GM18511 (cell line): Measurements from ENCODE around the gene CNGB1.

ENCODE experiments used
- ATAC-seq: cut with Tn5 transposase; IDR thresholded peaks from one replicate; pipeline ENCODE4 v1.9.1; 2021; ENCODE audit warnings: mild to moderate bottlenecking, moderate library complexity; ENCODE audit not compliant: unreplicated experiment

The CNGB1 gene

DNA sequence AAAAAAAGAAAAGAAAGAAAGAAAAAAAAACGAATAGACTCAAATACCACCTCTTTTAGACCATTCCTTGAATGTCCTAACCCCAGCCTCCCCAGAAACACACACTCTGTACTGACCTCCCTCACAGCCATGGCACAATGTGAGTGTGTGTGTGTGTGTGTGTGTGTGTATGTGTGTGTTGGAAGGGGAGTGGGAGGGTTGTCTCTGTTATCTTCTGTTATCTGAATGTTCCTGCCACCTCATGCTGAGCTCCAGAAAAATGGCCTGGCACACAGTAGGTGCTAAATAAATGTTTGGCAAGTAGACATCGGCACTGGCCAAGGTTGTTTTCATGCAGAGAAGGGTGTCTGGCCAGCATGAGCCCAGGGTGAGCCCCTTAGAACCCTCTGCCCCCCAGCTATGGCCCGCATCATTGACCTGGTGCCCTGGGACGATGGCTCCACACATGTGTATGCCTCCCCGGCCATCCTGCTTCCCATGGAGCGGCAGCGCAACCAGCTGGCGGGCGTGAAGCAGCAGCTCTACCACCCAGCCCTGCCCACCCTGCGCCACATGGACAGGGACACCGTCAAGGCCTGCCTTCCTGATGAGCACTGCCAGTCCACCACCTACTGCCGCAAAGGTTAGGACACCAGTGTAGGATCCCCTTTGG, 6.6 kb upstream of the CNGB1 start:
- ATAC-seq = no peak

DNA sequence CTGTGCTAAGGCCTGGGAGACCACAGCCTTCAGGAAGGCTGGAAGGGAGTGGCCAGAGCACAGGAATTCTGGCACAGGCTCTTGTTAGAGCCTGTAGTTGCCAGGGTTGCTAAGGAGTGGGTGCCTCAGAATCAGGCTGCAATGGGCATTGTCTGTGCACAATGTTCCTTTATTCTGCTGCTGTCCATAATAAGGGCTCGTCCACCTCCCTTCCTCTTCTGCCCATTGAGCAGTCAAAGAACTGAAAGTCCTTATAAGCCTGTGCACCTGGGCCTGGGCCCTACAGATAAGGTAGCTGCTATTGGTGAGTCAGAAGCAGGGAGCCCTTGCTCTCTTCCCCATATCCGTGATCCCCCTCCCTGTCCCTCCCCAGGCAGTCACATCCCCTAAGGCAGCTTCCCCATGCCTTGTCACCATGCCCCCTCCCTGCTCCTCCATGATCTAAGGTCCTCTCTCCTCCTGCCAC, 5.4 kb upstream of the CNGB1 start:
- no peak for ATAC-seq

- no peak for ATAC-seq
Observed at GRCh38 chr16:57972306-57972705, 1.4 kb upstream of the CNGB1 start.

DNA sequence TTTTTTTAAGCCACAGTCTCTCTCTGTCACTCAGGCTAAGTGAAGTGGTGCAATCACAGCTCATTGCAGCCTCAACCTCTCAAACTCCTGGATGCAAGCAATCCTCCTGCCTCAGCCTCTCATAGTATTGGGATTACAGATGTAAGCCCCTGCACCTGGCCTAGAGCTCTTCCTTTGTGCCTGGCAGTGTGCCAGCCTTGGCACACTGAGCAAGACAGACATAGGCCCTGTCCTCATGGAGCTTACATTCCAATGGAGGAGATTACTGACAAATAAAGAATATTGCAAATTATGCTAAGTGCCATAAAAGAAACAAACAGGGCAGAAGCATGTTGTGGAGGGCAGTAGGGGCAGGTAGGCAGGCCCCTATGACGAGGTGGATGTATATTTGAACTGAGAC, 920 bp upstream of the CNGB1 start:
- no peak for ATAC-seq

DNA sequence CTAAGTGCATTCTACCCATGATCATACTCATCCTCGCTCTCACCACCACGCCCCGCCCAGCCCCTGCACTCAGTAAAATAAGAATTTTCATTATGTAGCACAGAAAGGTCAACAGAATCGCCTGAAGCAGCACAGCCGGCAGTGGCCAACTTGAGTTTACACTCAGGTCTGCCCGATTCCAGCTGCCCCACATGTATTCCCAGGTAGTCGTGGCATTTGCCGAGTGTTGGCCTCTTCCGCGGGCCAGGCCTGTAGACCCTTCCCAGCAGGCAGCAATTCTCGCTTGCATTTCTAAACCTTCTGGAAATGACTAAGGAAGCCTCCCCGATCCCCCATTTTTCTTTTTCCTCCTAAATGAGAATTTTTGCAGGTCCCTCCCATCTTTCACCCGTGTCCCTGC, 609 bp downstream of the CNGB1 start:
- ATAC-seq = no peak

DNA sequence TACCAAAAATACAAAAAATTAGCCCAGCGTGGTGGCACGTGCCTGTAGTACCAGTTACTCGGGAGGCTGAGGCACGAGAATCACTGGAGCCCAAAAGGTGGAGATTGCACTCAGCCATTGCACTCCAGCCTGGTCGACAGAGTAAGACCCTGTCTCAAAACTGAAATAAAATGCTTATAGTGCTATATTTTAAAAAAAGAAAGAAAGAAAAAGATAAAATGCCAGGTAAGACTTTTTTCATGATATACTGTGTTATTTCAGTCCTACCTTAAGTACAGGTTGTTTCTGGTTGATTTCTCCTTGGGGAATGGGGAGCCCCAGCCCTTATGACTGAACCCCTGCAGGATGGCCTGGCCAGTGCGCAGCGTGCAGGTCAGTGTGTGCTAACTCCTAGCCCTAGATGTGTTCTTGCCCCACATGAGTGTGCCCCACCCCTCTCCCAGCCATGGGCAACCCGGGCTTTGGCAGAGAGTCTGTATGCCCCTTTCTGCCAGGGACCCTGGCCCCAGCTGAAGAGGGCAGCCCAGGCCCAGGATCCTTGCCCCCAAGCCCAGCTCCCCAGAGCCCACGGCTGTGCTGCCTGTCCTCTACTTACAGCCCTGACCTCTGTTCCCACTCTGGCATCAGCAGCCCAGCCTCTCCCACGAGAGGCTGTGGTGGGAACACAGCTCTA, 1.3 kb downstream of the CNGB1 start:
- no peak for ATAC-seq

- ATAC-seq = no peak
Observed at GRCh38 chr16:57967916-57968315, 3.0 kb downstream of the CNGB1 start.

DNA sequence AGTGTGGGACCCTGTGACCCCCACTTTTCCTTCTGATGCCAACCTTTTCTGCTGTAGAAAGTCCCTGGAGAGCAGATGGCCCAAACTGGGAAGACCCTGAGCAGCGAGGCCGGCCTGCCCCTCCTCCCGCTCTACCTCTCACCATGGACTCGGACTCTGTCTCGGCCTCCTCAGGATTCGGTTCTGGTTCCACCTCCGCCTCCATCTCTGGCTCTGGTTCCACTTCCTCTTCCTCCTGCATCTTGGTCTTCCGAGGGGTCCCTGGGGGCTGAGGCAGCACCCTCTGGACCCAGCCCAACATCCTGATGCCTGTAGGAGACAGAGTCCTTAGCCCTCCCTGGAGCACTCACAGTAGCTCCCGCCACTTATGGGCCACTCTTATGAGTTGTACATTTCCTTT, 3.9 kb downstream of the CNGB1 start:
- no peak for ATAC-seq

GRCh38 chr16:57966204-57966771, 4.6 kb downstream of the CNGB1 start:
- no peak for ATAC-seq

DNA sequence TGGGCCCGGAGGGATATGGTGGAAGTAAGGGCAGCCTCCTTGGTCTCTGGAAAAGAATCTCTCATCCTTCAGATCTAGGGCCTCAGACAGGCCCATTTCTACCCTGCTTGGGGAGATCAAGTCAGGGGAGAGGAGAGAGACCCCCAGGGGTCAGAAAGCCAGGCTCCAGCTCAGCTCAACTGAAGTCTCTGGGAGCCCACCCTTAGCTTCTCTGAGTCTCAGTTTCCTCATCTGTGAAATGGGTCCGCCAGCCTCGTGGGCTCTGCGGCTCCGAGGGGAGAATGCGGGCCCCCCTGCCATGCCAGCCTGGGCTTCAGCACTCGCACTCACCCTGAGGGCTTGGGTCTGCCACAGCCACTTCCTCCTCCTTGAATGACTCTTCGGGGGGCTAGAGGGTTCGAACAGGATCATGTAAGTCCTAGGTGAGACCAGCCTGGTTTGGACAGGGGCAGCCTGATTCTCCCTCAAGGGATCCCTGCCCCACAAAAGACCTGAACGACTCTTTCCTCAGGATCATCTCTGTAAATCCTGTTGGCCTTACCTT, 6.7 kb downstream of the CNGB1 start:
- ATAC-seq = no peak

- ATAC-seq = no peak
Observed at GRCh38 chr16:57962756-57963155, 8.2 kb downstream of the CNGB1 start.

DNA sequence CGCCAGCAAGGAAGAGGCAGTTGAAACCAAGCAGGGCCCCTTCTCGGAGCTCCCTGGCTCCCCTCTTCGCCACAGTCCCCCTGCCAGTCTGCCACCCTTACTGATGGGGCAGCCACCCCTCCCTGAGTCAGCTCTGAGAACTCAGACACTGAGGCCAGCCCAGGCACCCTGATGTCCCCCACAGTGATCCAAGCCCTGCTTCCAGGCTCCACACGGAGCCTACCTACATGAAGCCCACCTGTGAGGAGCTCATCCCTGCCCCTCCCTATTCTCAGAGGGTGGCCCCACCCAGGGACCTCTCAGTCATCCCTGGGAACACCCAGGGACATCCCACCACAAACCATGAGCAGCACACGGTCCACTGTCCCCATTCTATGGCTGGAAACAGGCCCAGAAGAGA, 8.9 kb downstream of the CNGB1 start:
- no peak for ATAC-seq

DNA sequence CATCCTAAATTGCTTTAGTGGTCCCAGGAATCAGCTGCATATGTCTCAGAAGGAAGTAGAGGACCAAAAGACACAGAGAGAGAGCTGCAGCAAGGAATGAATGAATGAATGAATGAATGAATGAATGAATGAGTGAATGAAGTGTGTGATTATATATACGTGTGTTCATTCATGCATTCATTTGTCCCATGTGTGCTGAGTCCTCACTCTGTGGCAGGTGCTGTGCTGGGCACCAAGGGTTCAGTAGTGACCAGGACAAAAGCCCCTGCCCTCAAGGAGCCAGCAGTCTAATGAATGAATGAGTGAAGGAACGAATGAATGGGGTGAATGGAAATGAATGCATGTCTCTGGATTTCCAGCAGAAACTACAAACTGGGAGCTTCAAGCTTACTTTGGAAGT, 9.4 kb downstream of the CNGB1 start:
- no peak for ATAC-seq

GRCh38 chr16:57960826-57961472, 10.0 kb downstream of the CNGB1 start:
- ATAC-seq = no peak

DNA sequence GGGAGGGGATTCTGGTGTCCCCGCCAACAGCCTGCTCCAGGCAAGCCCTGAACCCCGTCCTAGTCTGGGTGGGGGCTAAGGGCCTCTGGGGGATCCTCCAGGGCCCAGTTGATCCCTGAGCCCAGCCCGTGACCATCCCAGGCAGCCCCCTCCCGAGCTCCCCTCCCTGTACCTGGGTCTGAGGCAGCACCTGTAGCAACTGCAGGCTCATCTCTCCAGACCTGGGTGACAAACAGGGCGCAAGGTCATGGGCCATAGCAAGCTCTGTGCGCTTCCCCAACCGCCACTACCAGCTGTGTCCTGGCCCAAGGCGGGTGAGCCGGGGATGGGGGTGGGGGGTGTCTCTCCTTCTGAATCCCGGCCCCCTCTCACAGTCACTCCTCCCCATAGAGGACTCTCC, 10.6 kb downstream of the CNGB1 start:
- ATAC-seq = no peak

GRCh38 chr16:57959804-57960203, 11.1 kb downstream of the CNGB1 start:
- ATAC-seq = no peak

- no peak for ATAC-seq
Observed at GRCh38 chr16:57959121-57959520, 11.8 kb downstream of the CNGB1 start.

- no peak for ATAC-seq
Observed at GRCh38 chr16:57958544-57958943, 12.4 kb downstream of the CNGB1 start.

DNA sequence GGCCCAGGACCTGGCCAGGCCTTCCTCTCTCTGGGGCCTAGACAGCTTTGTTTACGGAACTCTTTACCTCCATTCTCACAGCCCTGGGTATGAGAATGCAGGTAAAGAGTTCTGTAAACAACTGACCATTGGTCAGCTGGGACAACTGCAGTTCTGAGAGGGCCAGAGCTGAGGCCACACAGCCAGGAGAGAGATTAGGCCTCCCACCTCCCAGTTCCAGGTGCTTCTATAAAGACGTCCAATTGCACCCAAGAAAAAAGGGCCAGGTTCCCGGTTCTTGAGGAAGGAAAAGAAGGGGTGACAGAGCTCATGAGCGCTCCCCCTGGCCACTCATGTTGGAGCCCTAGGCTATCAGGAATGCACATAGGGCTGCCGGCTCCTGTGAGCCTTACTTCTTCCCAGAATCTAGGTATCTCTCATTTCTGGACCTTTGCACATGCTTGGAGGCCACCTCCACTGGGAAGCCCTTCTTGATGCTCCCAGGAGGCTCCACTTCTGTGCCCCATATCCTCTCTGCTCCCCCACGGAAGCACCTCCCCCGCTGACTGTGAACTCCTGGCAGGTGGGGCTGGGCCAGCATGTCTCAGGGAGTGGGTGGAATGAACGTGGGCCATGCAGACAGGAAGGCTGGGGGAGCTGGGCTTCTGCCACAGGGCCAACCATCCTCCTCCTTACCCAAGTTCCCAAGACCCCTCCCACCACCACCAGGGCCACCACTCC, 13.1 kb downstream of the CNGB1 start:
- ATAC-seq = no peak

GRCh38 chr16:57956924-57957672, 13.8 kb downstream of the CNGB1 start:
- no peak for ATAC-seq
